ENCODE results near the gene CABLES1.

Gene CABLES1

GRCh38 chr18:23107718-23108117, 27.6 kb upstream of the CABLES1 start:
- TF ChIP-seq CTCF (IDR thresholded peaks at IDR 0.05), result no peak

GRCh38 chr18:23108496-23108895, 26.8 kb upstream of the CABLES1 start:
- no peak for TF ChIP-seq CTCF (IDR thresholded peaks at IDR 0.05)

GRCh38 chr18:23113576-23113975, 21.7 kb upstream of the CABLES1 start:
- no peak for TF ChIP-seq CTCF (IDR thresholded peaks at IDR 0.05)

GRCh38 chr18:23114171-23114881, 21.0 kb upstream of the CABLES1 start:
- TF ChIP-seq CTCF (IDR thresholded peaks at IDR 0.05), result no peak

GRCh38 chr18:23114911-23115310, 20.4 kb upstream of the CABLES1 start:
- no peak for TF ChIP-seq CTCF (IDR thresholded peaks at IDR 0.05)

- no peak for TF ChIP-seq CTCF (IDR thresholded peaks at IDR 0.05)
Measured at GRCh38 chr18:23115683-23116096, 19.6 kb upstream of the CABLES1 start.

GRCh38 chr18:23121133-23121532, 14.2 kb upstream of the CABLES1 start:
- TF ChIP-seq CTCF (IDR thresholded peaks at IDR 0.05), result no peak
